GM04504 (cell line): ENCODE measurements around the gene MCM3AP.

ENCODE experiments used
- DNase-seq: peaks from one replicate; pipeline ENCODE4 v3.0.0-alpha.2; 2012; ENCODE audit warnings: low read depth

The MCM3AP gene

GRCh38 chr21:46285206-46285661, at the start of gene MCM3AP:
Gene MCM3AP, minus strand, starts transcription at chr21:46285611. Its CDS starts 325 bp downstream, at chr21:46285286.
- DNase-seq = no peak

- DNase-seq = no peak
These were observed 49.1 kb upstream of the MCM3AP start for GRCh38 chr21:46334351-46335140.

- DNase-seq = no peak
These were observed 44.4 kb upstream of the MCM3AP start for GRCh38 chr21:46329796-46330195.

GRCh38 chr21:46328151-46328550, 42.7 kb upstream of the MCM3AP start:
- DNase-seq = no peak

- DNase-seq = no peak
These were observed 42.3 kb upstream of the MCM3AP start for GRCh38 chr21:46327711-46328110.

GRCh38 chr21:46326110-46326703, 40.8 kb upstream of the MCM3AP start:
- DNase-seq = no peak

- DNase-seq = no peak
These were observed 39.9 kb upstream of the MCM3AP start for GRCh38 chr21:46325073-46325912.

- peak; percentile 62 for DNase-seq
These were observed 39.1 kb upstream of the MCM3AP start for GRCh38 chr21:46324390-46325072.

GRCh38 chr21:46323710-46324389, 38.4 kb upstream of the MCM3AP start, which contains the start of the genes C21orf58 and PCNT:
Gene C21orf58, minus strand, starts transcription at chr21:46323870. Its CDS starts 1,132 bp downstream, at chr21:46322738.
Gene PCNT, plus strand, starts transcription at chr21:46324156. Its CDS starts 73 bp downstream, at chr21:46324229.
- peak; percentile 95 for DNase-seq

GRCh38 chr21:46323227-46323709, 37.9 kb upstream of the MCM3AP start:
- DNase-seq = no peak

GRCh38 chr21:46322351-46323226, 37.2 kb upstream of the MCM3AP start:
- DNase-seq = no peak

- no peak for DNase-seq
These were observed 35.0 kb upstream of the MCM3AP start for GRCh38 chr21:46320331-46320801.

GRCh38 chr21:46319186-46319585, 33.8 kb upstream of the MCM3AP start:
- DNase-seq = no peak

GRCh38 chr21:46318464-46318845, 33.0 kb upstream of the MCM3AP start:
- no peak for DNase-seq

GRCh38 chr21:46317710-46318463, 32.5 kb upstream of the MCM3AP start:
- DNase-seq = no peak

- DNase-seq = no peak
These were observed 31.4 kb upstream of the MCM3AP start for GRCh38 chr21:46316708-46317324.

- DNase-seq = no peak
These were observed 29.1 kb upstream of the MCM3AP start for GRCh38 chr21:46314441-46315020.

GRCh38 chr21:46312949-46313348, 27.5 kb upstream of the MCM3AP start:
- no peak for DNase-seq
